Progenitor cell of endocrine pancreas (in vitro differentiated cells): Measurements from ENCODE around the gene FAIM2. TPM values are rescaled to one million over a fixed set of nuclear protein-coding genes. Genes with fewer than 3 reads are reported as not detected.

ENCODE experiments used
- DNase-seq: peaks from one replicate; pipeline ENCODE4 v3.0.0; 2021; ENCODE audit warnings: low spot score; ENCODE audit not compliant: unreplicated experiment
- H3K27ac Mint-ChIP-seq: 2 replicates; pipeline ENCODE4 v1.8.0; 2021; ENCODE audit warnings: mild to moderate bottlenecking, moderate library complexity, mixed read lengths
- H3K27me3 Mint-ChIP-seq: 2 replicates; pipeline ENCODE4 v1.8.0; 2021; ENCODE audit warnings: mixed read lengths
- H3K36me3 Mint-ChIP-seq: 2 replicates; pipeline ENCODE4 v1.8.0; 2022; ENCODE audit warnings: mixed read lengths; ENCODE audit not compliant: insufficient read depth
- H3K4me1 Mint-ChIP-seq: 2 replicates; pipeline ENCODE4 v1.8.0; 2021; ENCODE audit warnings: low read depth, mixed read lengths
- H3K4me3 Mint-ChIP-seq: 2 replicates; pipeline ENCODE4 v1.8.0; 2021; ENCODE audit warnings: low read depth, mild to moderate bottlenecking, moderate library complexity, mixed read lengths
- H3K9me3 Mint-ChIP-seq: 2 replicates; pipeline ENCODE4 v1.8.0; 2021; ENCODE audit warnings: low read depth, mixed read lengths
- CTCF ChIP-seq: fragments of 200-600 bp; sonication (generic); IDR thresholded peaks from one replicate; pipeline ENCODE4 v1.5.0; 2021; ENCODE audit warnings: antibody characterized with exemption, mild to moderate bottlenecking; ENCODE audit not compliant: unreplicated experiment
- total RNA-seq: library from RNA; stranded (reverse); gene quantifications from 2 replicates; pipeline ENCODE4 v1.2.1, GENCODE V29; 2021

Gene FAIM2
- total RNA-seq, 1 donor from 2014 or later: not detected

GRCh38 chr12:49950273-49951251 is 46.9 kb upstream of the FAIM2 start, which contains the start of gene AQP2:
AQP2 (plus strand) TSS chr12:49950737; CDS start chr12:49950831, 94 bp downstream.
- TF ChIP-seq CTCF: no peak
- no peaks in the 10 kb centered on the region for H3K9me3 Mint-ChIP-seq
- H3K4me1 Mint-ChIP-seq: peaks cover 19% of the 10 kb centered on the region
- H3K27me3 Mint-ChIP-seq: peaks cover 24% of the 10 kb centered on the region
- H3K4me3 Mint-ChIP-seq: no peak within 1 kb of the TSS
- no peak within 1 kb of the TSS for H3K27ac Mint-ChIP-seq
- no peaks in the 10 kb centered on the region for H3K36me3 Mint-ChIP-seq
- no peak for DNase-seq

- Mint-ChIP-seq H3K4me3 (no peak overlapping the region), H3K36me3 (no peaks in the 10 kb centered on the region), H3K4me1 (peaks cover 23% of the 10 kb centered on the region), H3K27me3 (peaks cover 29% of the 10 kb centered on the region), H3K27ac (no peak overlapping the region), H3K9me3 (no peaks in the 10 kb centered on the region)
- no peak for TF ChIP-seq CTCF
- DNase-seq: no peak
Observed at GRCh38 chr12:49949866-49950265, 46.2 kb upstream of the FAIM2 start.

GRCh38 chr12:49948866-49949845 is 45.5 kb upstream of the FAIM2 start:
- Mint-ChIP-seq H3K9me3 (no peaks in the 10 kb centered on the region), H3K36me3 (no peaks in the 10 kb centered on the region), H3K27me3 (peaks cover 28% of the 10 kb centered on the region), H3K4me3 (no peak overlapping the region), H3K4me1 (peaks cover 25% of the 10 kb centered on the region), H3K27ac (no peak overlapping the region)
- DNase-seq: no peak
- no peak for TF ChIP-seq CTCF

GRCh38 chr12:49947593-49948226 is 44.0 kb upstream of the FAIM2 start:
- no peaks in the 10 kb centered on the region for H3K9me3 Mint-ChIP-seq
- H3K27me3 Mint-ChIP-seq: peaks cover 31% of the 10 kb centered on the region
- H3K4me1 Mint-ChIP-seq: peaks cover 29% of the 10 kb centered on the region
- H3K36me3 Mint-ChIP-seq: no peaks in the 10 kb centered on the region
- no peak for DNase-seq
- no peak for TF ChIP-seq CTCF
- H3K4me3 Mint-ChIP-seq: no peak overlapping the region
- no peak overlapping the region for H3K27ac Mint-ChIP-seq
